PC-3 (cell line): ENCODE results near the gene C5AR1. TPM values are rescaled to one million over a fixed set of nuclear protein-coding genes. Genes with fewer than 3 reads are reported as not detected.

Source experiments
- ATAC-seq: fragments of 200-7000 bp; cut with Tn5 transposase; 2 replicates; pipeline ENCODE4 v1.9.1; 2020; ENCODE audit warnings: mild to moderate bottlenecking, moderate library complexity
- BruUV-seq: library from RNA; stranded (reverse); fragments of 400-500 nt; replicated peaks from 2 replicates; lab custom pipeline; 2021; lab: Mats Ljungman, UMichigan
- CTCF ChIA-PET: fragments of 300-600 bp; sonication (Branson Sonifier 250); formaldehyde crosslinking; loops from one replicate; lab custom pipeline; 2022; ENCODE audit warnings: antibody characterized with exemption; lab: Charles Lee
- POLR2A ChIA-PET: fragments of 300-600 bp; sonication (Branson Sonifier 250); formaldehyde crosslinking; loops from one replicate; lab custom pipeline; 2022; ENCODE audit warnings: antibody characterized with exemption; ENCODE audit not compliant: unreplicated experiment; lab: Charles Lee
- DNase-seq: peaks from one replicate; pipeline ENCODE4 v3.0.0-alpha.2; 2015
- H2AFZ ChIP-seq: fragments of 300-600 bp; sonication (generic); 2 replicates; pipeline ENCODE4 v1.6.0; 2016; ENCODE audit warnings: antibody characterized with exemption, low read length
- H3F3A ChIP-seq: fragments of 300-600 bp; sonication (generic); one replicate; pipeline ENCODE4 v1.6.0; 2017; ENCODE audit warnings: antibody characterized with exemption, low read length, control low read depth, mild to moderate bottlenecking; ENCODE audit not compliant: unreplicated experiment
- H3K27ac ChIP-seq: fragments of 300-600 bp; sonication (generic); 2 replicates; pipeline ENCODE4 v1.5.1; 2016; ENCODE audit warnings: mild to moderate bottlenecking, low read length
- H3K27me3 ChIP-seq: fragments of 300-600 bp; sonication (generic); 2 replicates; pipeline ENCODE4 v1.6.1; 2016; ENCODE audit warnings: low read length, mixed read lengths
- H3K36me3 ChIP-seq: fragments of 300-600 bp; sonication (generic); 2 replicates; pipeline ENCODE4 v1.6.1; 2016; ENCODE audit warnings: low read depth, mixed run types, low read length, mixed read lengths
- H3K4me1 ChIP-seq: fragments of 300-600 bp; sonication (generic); 2 replicates; pipeline ENCODE4 v1.5.1; 2016; ENCODE audit warnings: low read length; ENCODE audit not compliant: insufficient read depth
- H3K4me2 ChIP-seq: fragments of 300-600 bp; sonication (generic); 2 replicates; pipeline ENCODE4 v1.6.0; 2016; ENCODE audit warnings: low read length
- H3K4me3 ChIP-seq: fragments of 300-600 bp; sonication (generic); 2 replicates; pipeline ENCODE4 v1.5.1; 2016; ENCODE audit warnings: mild to moderate bottlenecking, low read length, mixed read lengths
- H3K79me2 ChIP-seq: fragments of 300-600 bp; sonication (generic); 2 replicates; pipeline ENCODE4 v1.6.1; 2017; ENCODE audit warnings: low read length, mixed read lengths
- H3K9ac ChIP-seq: fragments of 300-600 bp; sonication (generic); 2 replicates; pipeline ENCODE4 v1.6.0; 2016; ENCODE audit warnings: mild to moderate bottlenecking, low read length
- H3K9me2 ChIP-seq: fragments of 300-600 bp; sonication (generic); replicated peaks from 2 replicates; pipeline ENCODE4 v1.6.1; 2016; ENCODE audit warnings: mixed run types, low read length, mixed read lengths
- H3K9me3 ChIP-seq: fragments of 300-600 bp; sonication (generic); 2 replicates; pipeline ENCODE4 v1.6.1; 2016; ENCODE audit warnings: low read length, mixed read lengths
- H4K20me1 ChIP-seq: fragments of 300-600 bp; sonication (generic); 2 replicates; pipeline ENCODE4 v1.6.1; 2016; ENCODE audit warnings: low read length, mixed read lengths
- CTCF ChIP-seq: fragments of 300-600 bp; sonication (generic); conservative IDR thresholded peaks from 2 replicates; pipeline ENCODE4 v1.5.1; 2017; ENCODE audit warnings: antibody characterized with exemption, low read depth, mild to moderate bottlenecking, low read length
- EZH2 ChIP-seq: fragments of 300-600 bp; sonication (generic); IDR thresholded peaks from one replicate; pipeline ENCODE4 v1.6.1; 2017; ENCODE audit warnings: antibody characterized with exemption, mild to moderate bottlenecking, low read length; ENCODE audit not compliant: unreplicated experiment
- EZH2phosphoT487 ChIP-seq: fragments of 300-600 bp; sonication (generic); IDR thresholded peaks from 2 replicates; pipeline ENCODE4 v1.6.1; 2018; ENCODE audit warnings: mild to moderate bottlenecking, antibody characterized with exemption, low read length, borderline replicate concordance
- intact Hi-C: fragments of 100-400 bp; cut with micrococcal nuclease; formaldehyde crosslinking; loops from 2 replicates; pipeline ENCODE4 v1.9.0; 2023
- total RNA-seq: library from RNA; depleted of rRNA; stranded (reverse); fragments of >200 nt; gene quantifications from 2 replicates; pipeline ENCODE4 v1.2.3, GENCODE V29; 2014; rRNA removed

C5AR1 gene
- total RNA-seq, 1 experiment from 2014 or later, result not detected

- Histone ChIP-seq H3K4me2 (no peak overlapping the region), H3K9ac (no peak overlapping the region), H3K9me2 (no peaks in the 10 kb centered on the region), H3K79me2 (no peaks in the 10 kb centered on the region), H3K4me3 (no peak overlapping the region), H3K4me1 (no peaks in the 10 kb centered on the region), H3K36me3 (no peaks in the 10 kb centered on the region; the same call in 1 of the 2 replicates), H3K27ac (no peak overlapping the region), H3K27me3 (no peaks in the 10 kb centered on the region), H4K20me1 (no peaks in the 10 kb centered on the region), H3F3A (no peaks in the 10 kb centered on the region), H2AFZ (no peak overlapping the region), H3K9me3 (no peaks in the 10 kb centered on the region)
- ChIA-PET CTCF (no interaction called here), POLR2A (no interaction called here)
- no TSS peak for BruUV-seq
- intact Hi-C loops, result no loop called here
- ATAC-seq, result no peak
- TF ChIP-seq EZH2phosphoT487 (no peak), CTCF (no peak), EZH2 (no peak)
- DNase-seq, result no peak
These were observed 60.5 kb downstream of the C5AR1 start for GRCh38 chr19:47370045-47370611.

- Histone ChIP-seq H4K20me1 (no peaks in the 10 kb centered on the region), H3K27me3 (no peaks in the 10 kb centered on the region), H2AFZ (no peak overlapping the region), H3F3A (no peaks in the 10 kb centered on the region), H3K4me1 (no peaks in the 10 kb centered on the region), H3K9ac (no peak overlapping the region), H3K9me3 (no peaks in the 10 kb centered on the region), H3K27ac (no peak overlapping the region), H3K4me2 (no peak overlapping the region), H3K36me3 (peaks cover 4% of the 10 kb centered on the region; the same call in 1 of the 2 replicates), H3K9me2 (no peaks in the 10 kb centered on the region), H3K4me3 (no peak overlapping the region), H3K79me2 (no peaks in the 10 kb centered on the region)
- CTCF ChIA-PET, result no interaction called here
- no peak for TF ChIP-seq CTCF
- no peak for TF ChIP-seq EZH2phosphoT487
- no peak for TF ChIP-seq EZH2
- no peak for DNase-seq
- intact Hi-C loops, result no loop called here
- ATAC-seq, result no peak
- BruUV-seq, result no TSS peak
- POLR2A ChIA-PET, result no interaction called here
These were observed 61.6 kb downstream of the C5AR1 start for GRCh38 chr19:47371261-47371660.

Other genes starting within 250 kb of the C5AR1 start
- 13.4 and 20.0 TPM in 2 replicates for gene ZC3H4, start 196.1 kb upstream of the C5AR1 start, total RNA-seq
- 99.7 and 134 TPM in 2 replicates for gene SAE1, start 179.0 kb upstream of the C5AR1 start, total RNA-seq
- 2.4 and 2.9 TPM in 2 replicates for gene BBC3, start 78.7 kb upstream of the C5AR1 start, total RNA-seq
- gene CCDC9, start 53.3 kb upstream of the C5AR1 start, total RNA-seq, result 8.3 and 12.4 TPM in 2 replicates
- gene INAFM1, start 35.0 kb upstream of the C5AR1 start, total RNA-seq, result 2.5 and 5.1 TPM in 2 replicates
- gene C5AR2, start 22.3 kb downstream of the C5AR1 start, total RNA-seq, result not detected in 2 replicates
- 28.3 and 37.5 TPM in 2 replicates for gene DHX34, start 39.5 kb downstream of the C5AR1 start, total RNA-seq
- gene MEIS3, start 109.7 kb downstream of the C5AR1 start, total RNA-seq, result 0.75 and 1.3 TPM in 2 replicates
- 0.33 TPM in 1 of 2 replicates, not detected in the other for gene SLC8A2, start 162.0 kb downstream of the C5AR1 start, total RNA-seq
- gene KPTN, start 174.4 kb downstream of the C5AR1 start, total RNA-seq, result 8.0 and 18.3 TPM in 2 replicates
- 75.1 and 95.9 TPM in 2 replicates for gene NAPA, start 205.2 kb downstream of the C5AR1 start, total RNA-seq